NT2/D1 (cell line): ENCODE data around the gene FEZF1.

Experiments
- DNase-seq: peaks from one replicate; pipeline ENCODE4 v3.0.0-alpha.2; 2011; ENCODE audit warnings: low read depth, low spot score
- H3K27me3 ChIP-seq: 2 replicates; pipeline ENCODE4 v1.6.0; 2011; ENCODE audit warnings: mild to moderate bottlenecking; ENCODE audit not compliant: insufficient read length, insufficient read depth
- H3K36me3 ChIP-seq: 2 replicates; pipeline ENCODE4 v1.6.1; 2011; ENCODE audit warnings: mild to moderate bottlenecking, low read length, mixed read lengths; ENCODE audit not compliant: insufficient read depth, insufficient read length
- H3K4me1 ChIP-seq: 2 replicates; pipeline ENCODE4 v1.5.1; 2011; ENCODE audit not compliant: insufficient read depth, insufficient read length
- H3K4me3 ChIP-seq: 2 replicates; pipeline ENCODE4 v1.5.1; 2011; ENCODE audit warnings: low read depth; ENCODE audit not compliant: insufficient read length
- H3K9ac ChIP-seq: 2 replicates; pipeline ENCODE4 v1.6.0; 2011; ENCODE audit warnings: low read depth; ENCODE audit not compliant: insufficient read length
- H3K9me3 ChIP-seq: 2 replicates; pipeline ENCODE4 v1.5.1; 2011; ENCODE audit warnings: mild to moderate bottlenecking, low read length; ENCODE audit not compliant: insufficient read depth
- SUZ12 ChIP-seq: IDR thresholded peaks from 2 replicates; pipeline ENCODE4 v1.6.1; 2011; ENCODE audit not compliant: insufficient read length, insufficient read depth; ENCODE audit errors: extremely low read depth
- YY1 ChIP-seq: IDR thresholded peaks from 2 replicates; pipeline ENCODE4 v1.6.1; 2011; ENCODE audit not compliant: insufficient read length, insufficient read depth
- ZNF274 ChIP-seq: IDR thresholded peaks from 2 replicates; pipeline ENCODE4 v1.6.1; 2011; ENCODE audit warnings: mild to moderate bottlenecking, low read depth, low read length

FEZF1 gene

GRCh38 chr7:122311734-122312450, 7.3 kb upstream of the FEZF1 start:
- H3K4me3 ChIP-seq = peak overlapping the region; percentile 21
- H3K9ac ChIP-seq = no peak overlapping the region
- H3K36me3 ChIP-seq = no peaks in the 10 kb centered on the region
- peak; percentile 34 for TF ChIP-seq SUZ12
- no peak for TF ChIP-seq ZNF274
- no peaks in the 10 kb centered on the region for H3K4me1 ChIP-seq
- H3K27me3 ChIP-seq = peaks cover 100% of the 10 kb centered on the region
- DNase-seq = no peak
- no peaks in the 10 kb centered on the region for H3K9me3 ChIP-seq

DNA sequence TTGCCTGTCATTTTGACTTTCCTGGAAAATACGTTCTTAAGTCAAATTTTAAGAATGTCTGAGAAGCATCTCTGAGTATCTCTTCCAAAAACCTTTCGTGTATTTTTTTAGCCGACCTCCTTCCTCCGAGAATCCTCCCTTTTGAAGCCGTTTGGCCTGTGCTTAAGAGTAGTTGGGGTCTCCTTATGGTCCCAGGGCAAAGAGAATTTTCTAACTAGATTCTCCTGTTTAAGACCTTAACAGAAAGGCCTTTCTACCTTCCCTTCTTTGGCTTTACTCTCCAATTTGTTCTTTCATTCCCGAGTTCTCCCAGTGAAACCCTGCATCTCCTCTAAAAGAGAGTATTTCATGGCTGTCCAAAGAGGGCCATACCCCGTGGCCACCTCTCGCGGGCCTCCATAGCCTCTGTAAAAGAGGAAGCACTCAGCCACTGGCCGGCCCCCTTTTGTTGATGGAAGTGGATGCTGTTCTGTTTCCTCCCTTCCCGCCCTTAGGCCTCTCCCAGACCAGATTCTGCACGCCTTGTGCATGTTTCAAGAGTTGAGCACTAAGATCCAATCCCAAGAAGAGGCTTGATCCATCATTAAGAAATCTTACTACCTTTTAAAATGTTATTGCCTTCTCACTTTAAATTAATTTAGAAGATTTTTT, 6.6 kb upstream of the FEZF1 start:
- TF ChIP-seq YY1 (no peak), ZNF274 (no peak), SUZ12 (no peak)
- no peaks in the 10 kb centered on the region for H3K36me3 ChIP-seq
- no peak overlapping the region for H3K4me3 ChIP-seq
- peaks cover 100% of the 10 kb centered on the region for H3K27me3 ChIP-seq
- DNase-seq = no peak
- peaks cover 3% of the 10 kb centered on the region for H3K4me1 ChIP-seq
- no peak overlapping the region for H3K9ac ChIP-seq
- H3K9me3 ChIP-seq = no peaks in the 10 kb centered on the region

DNA sequence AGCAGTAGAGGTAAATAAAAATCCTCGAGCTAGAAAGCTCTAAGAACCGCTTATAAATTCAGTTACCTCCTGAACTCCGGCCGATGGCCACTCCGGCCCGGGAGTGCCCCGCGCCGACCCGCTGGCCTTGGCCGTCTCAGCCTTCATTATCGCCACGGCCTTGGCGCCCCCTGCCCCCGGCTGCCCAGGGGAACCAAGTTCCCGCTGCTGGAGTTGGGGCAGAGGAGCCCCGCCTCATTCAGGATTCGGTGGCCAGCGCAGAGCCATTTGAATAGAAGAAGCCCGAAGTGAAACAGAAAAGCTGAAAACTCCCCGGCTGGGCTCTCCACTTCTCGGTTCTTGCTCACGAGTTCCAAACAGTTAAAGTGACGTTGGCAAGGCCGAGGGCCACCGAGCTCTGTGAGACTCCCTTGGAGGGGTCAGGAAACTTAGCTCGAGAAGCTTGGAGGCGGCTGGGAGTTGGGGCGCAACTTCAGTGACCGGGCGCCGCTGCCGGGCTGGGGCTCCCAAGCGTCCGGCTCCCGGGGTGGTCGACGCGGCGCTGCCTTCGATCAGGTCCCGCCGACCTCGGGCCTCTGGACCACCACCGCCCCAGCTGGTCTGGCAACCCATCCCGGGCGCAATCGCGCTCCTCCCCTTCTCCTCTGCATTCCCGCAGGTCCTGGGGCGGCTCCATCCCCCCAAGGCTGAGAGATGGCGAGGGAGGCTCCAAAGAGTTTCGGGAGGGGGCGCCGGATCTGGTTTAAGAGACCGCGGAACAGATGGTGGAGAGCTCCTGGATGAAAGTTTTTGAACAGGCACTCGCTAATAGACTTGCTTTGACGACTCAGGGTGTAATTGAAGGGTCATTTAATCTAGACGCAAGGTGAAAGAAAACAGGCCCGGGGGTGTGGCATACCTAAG, 5.8 kb upstream of the FEZF1 start:
- no peak for DNase-seq
- peaks cover 100% of the 10 kb centered on the region for H3K27me3 ChIP-seq
- H3K4me1 ChIP-seq = peaks cover 3% of the 10 kb centered on the region
- peak overlapping the region; percentile 34 for H3K4me3 ChIP-seq
- no peak overlapping the region for H3K9ac ChIP-seq
- TF ChIP-seq SUZ12 (peak; percentile 11), ZNF274 (no peak)
- H3K9me3 ChIP-seq = no peaks in the 10 kb centered on the region
- no peaks in the 10 kb centered on the region for H3K36me3 ChIP-seq

DNA sequence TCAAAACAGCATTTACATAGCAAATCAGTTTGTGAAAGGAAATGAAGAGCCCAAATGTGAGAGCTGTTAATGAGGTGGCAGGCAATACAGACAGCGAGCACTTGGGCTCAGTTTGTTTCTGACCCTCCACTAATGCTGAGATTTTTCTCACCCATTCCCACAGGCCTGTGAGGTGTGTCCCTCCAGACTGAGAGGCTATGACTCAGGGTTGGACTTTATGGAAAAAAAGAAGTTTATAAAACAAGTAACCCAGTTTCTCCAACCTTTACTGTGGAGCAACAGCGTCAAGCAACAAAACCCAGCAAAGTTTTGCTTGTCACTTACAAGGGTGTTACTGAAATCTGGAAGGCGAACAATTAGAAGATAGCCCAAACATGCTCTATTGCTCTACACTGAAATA, 4.9 kb upstream of the FEZF1 start:
- TF ChIP-seq ZNF274 = no peak
- no peak for TF ChIP-seq YY1
- TF ChIP-seq SUZ12 = no peak
- Histone ChIP-seq H3K9ac (no peak overlapping the region), H3K9me3 (no peaks in the 10 kb centered on the region), H3K36me3 (no peaks in the 10 kb centered on the region), H3K27me3 (peaks cover 100% of the 10 kb centered on the region), H3K4me1 (peaks cover 7% of the 10 kb centered on the region), H3K4me3 (no peak overlapping the region)
- DNase-seq = no peak

DNA sequence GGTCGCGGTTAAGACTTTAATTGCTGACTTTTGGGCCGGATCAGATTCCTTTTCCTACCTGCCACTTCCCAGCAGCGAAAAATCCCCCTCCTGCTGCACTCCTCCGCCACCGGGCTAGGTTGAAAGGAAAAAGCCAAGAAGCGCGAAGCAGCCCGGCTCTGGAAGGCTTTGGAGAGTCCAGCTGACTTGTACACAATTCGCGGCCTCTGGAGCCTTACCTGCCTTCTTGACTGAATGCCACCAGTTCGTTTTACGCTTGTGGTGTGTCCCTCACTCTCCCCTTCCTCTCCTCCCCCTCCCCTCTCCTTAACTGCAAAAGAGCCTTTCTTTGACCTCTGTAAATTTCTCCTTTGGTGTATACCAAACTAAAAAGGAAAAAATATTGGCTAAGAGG, 2.7 kb upstream of the FEZF1 start:
- peaks cover 14% of the 10 kb centered on the region for H3K4me1 ChIP-seq
- no peaks in the 10 kb centered on the region for H3K36me3 ChIP-seq
- peaks cover 100% of the 10 kb centered on the region for H3K27me3 ChIP-seq
- TF ChIP-seq ZNF274 = no peak
- TF ChIP-seq YY1 = no peak
- TF ChIP-seq SUZ12 = no peak
- no peaks in the 10 kb centered on the region for H3K9me3 ChIP-seq
- H3K9ac ChIP-seq = peak overlapping the region; percentile 10
- H3K4me3 ChIP-seq = peak overlapping the region; percentile 32
- DNase-seq = no peak

DNA sequence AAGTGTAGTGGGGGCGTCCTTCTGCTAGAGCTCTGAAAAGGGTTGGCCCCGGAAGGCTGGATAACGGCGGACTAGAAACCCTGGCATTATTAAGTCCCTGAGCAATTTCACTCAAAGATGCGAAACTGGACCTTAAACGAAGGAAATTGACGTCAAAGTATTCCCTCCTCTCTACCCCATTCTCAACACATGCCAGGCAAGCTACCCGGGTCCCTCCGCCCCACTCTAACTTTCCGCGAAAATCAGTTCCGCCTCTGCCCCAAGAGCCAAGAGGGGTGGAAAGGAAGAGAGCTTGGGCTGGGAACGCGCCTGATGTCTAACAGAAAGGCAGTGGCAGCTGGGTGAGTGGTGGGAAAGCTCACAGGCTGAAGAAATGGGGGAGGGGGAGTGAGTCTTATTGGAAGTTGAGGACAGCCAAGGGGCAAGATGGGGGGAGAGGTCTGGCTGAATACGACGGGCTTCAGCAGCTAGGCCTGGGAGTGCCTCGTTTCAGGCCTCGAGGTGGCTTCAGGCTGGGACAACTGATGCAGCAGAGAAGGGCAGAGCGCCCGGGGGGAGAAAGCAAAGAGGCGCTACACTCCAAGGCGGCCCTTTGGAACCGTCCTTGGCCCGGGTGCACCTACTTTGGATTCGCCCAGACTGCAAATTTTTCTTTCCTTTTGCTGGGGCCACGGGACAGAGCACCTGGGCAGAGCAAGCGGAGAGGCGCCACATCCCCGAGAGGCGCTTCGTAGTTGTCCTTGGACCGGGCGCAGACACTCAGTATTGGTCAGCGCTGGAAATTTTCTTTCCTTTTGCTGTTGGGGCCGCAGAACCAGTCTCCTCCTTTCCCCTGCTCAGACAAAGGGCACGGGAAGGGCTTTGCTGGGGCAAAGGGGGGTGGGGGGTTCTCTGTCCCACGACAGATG, 2.0 kb upstream of the FEZF1 start:
- peak overlapping the region; percentile 10 for H3K9ac ChIP-seq
- peaks cover 100% of the 10 kb centered on the region for H3K27me3 ChIP-seq
- TF ChIP-seq SUZ12 (peak; percentile 71), YY1 (no peak)
- no peak for DNase-seq
- peak overlapping the region; percentile 32 for H3K4me3 ChIP-seq
- H3K36me3 ChIP-seq = no peaks in the 10 kb centered on the region
- H3K9me3 ChIP-seq = no peaks in the 10 kb centered on the region
- H3K4me1 ChIP-seq = peaks cover 17% of the 10 kb centered on the region
